Thoracic aorta (tissue), 2 donors: ENCODE data around the gene GRIK4. TPM values are rescaled to one million over a fixed set of nuclear protein-coding genes. Genes with fewer than 3 reads are reported as not detected.

Source experiments
- ATAC-seq: fragments of 150-250 bp; one replicate; pipeline ENCODE4 v1.8.0; 2017; ENCODE audit warnings: low read depth; ENCODE audit not compliant: insufficient number of reproducible peaks, low FRiP score
- DNase-seq: peaks from one replicate; pipeline ENCODE4 v3.0.0-alpha.2; 2020; ENCODE audit warnings: low spot score
- H3K27ac ChIP-seq, 2 donors: fragments of 200-600 bp; sonication (generic); 1 replicate in 1 of 2; 2 replicates in 1 of 2; pipeline ENCODE4 v1.5.1; 2016; ENCODE audit warnings: mild to moderate bottlenecking in 2 of 2, moderate library complexity in 2 of 2
- H3K27me3 ChIP-seq: fragments of 200-600 bp; sonication (generic); replicated peaks from 2 replicates; pipeline ENCODE4 v1.6.0; 2016; ENCODE audit warnings: mild to moderate bottlenecking; ENCODE audit not compliant: insufficient read depth
- H3K36me3 ChIP-seq: fragments of 200-600 bp; sonication (generic); one replicate; pipeline ENCODE4 v1.5.1; 2016
- H3K4me1 ChIP-seq, 2 donors: fragments of 200-600 bp; sonication (generic); 1 replicate in 1 of 2; 2 replicates in 1 of 2; pipeline versions ENCODE4 v1.5.1 to v1.6.0; 2016; ENCODE audit warnings: low read depth in 2 of 2, mild to moderate bottlenecking in 1 of 2; ENCODE audit not compliant: control insufficient read depth in 1 of 2
- H3K4me3 ChIP-seq: fragments of 200-600 bp; sonication (generic); 2 replicates; pipeline ENCODE4 v1.5.1; 2016; ENCODE audit warnings: mild to moderate bottlenecking
- H3K9me3 ChIP-seq: fragments of 200-600 bp; sonication (generic); 2 replicates; pipeline ENCODE4 v1.5.1; 2016
- total RNA-seq, 2 donors: library from RNA; depleted of rRNA; stranded (reverse); fragments of >200 nt; gene quantifications; one replicate each; pipeline versions ENCODE4 v1.1.0 to v1.2.3, GENCODE V29; 2016
- TF ChIP-seq, protein P1 (sequence below): fragments of 200-600 bp; sonication (generic); IDR thresholded peaks from one replicate; pipeline ENCODE4 v1.5.1; 2019; ENCODE audit warnings: antibody characterized with exemption

The GRIK4 gene
- total RNA-seq, 2 donors from 2014 or later, result not detected

DNA sequence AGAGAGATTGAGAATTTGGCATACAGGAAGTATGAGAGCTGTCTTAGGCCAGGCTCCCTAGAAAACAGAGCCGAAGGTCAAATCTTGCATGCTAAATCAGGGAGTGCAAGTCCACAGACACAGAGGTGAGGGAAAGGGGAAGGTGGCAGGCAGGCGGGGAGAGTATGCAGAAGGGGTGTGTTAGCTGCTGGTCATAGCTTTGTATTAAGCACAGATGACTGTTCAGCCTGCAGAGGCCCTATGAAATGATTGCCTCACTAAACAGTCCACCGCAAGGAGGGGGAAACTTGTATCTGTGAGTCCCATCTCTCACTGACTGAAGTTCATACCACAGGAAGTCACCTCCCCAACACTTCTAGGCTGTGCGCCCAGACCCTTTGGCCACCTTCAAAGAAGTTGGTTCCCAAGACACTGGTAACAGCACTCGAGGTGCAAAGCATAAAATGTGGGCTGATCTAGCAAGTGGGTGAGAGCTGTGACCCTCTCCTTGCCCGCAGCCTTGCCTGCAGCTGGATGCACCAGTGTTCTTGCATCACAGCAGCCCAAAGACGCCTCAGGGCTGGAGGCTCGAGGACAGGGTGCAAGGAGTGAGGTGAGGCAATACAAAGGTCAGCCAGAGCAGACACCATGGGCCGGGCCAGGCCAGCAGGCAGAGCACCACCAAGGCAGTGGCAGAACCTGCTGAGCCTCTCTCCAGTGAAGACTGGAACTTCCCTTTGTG, 397.1 kb downstream of the GRIK4 start:
- TF ChIP-seq, protein P1, sequence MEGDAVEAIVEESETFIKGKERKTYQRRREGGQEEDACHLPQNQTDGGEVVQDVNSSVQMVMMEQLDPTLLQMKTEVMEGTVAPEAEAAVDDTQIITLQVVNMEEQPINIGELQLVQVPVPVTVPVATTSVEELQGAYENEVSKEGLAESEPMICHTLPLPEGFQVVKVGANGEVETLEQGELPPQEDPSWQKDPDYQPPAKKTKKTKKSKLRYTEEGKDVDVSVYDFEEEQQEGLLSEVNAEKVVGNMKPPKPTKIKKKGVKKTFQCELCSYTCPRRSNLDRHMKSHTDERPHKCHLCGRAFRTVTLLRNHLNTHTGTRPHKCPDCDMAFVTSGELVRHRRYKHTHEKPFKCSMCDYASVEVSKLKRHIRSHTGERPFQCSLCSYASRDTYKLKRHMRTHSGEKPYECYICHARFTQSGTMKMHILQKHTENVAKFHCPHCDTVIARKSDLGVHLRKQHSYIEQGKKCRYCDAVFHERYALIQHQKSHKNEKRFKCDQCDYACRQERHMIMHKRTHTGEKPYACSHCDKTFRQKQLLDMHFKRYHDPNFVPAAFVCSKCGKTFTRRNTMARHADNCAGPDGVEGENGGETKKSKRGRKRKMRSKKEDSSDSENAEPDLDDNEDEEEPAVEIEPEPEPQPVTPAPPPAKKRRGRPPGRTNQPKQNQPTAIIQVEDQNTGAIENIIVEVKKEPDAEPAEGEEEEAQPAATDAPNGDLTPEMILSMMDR, result no peak
- no peak overlapping the region for H3K4me3 ChIP-seq
- ATAC-seq (no peak), DNase-seq (no peak)
- H3K9me3 ChIP-seq, result no peaks in the 10 kb centered on the region
- H3K36me3 ChIP-seq, result no peaks in the 10 kb centered on the region
- no peak overlapping the region for H3K27ac ChIP-seq
- no peaks in the 10 kb centered on the region for H3K4me1 ChIP-seq
- no peaks in the 10 kb centered on the region for H3K27me3 ChIP-seq

DNA sequence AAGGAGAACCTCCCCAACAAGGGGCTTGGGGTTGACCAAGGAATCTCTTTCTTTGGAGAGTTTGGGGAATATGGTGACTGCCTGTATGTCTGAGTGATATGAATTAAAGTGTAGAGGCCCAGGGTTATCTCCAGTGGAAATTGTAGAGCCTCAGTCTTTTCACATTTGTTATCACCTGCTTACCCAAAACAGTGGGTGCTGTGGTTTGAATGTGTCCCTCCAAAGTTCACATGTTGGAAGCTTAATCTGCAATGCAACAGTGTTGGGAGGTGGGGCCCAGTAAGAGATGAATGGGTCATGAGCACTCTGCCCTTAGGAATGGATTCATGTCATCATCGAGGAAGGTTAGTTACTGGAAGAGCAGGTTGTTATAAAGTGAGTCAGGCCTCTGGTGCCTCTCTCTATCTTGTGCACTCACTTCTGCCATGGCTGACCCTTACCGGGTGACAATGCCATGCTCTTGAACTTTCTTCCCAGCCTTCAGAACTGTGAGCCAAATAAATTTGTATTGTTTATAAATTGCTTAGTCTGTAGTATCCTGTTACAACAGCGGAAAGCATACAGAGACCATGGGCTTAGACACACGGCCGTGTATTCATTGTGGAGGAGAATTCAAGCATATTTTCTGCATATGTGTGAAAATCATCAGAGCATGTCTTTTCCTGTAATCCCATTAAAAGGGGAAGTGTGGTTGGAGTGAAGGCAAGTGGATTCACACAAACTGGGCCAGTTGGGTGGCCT, 398.3 kb downstream of the GRIK4 start:
- Histone ChIP-seq H3K4me1 (no peaks in the 10 kb centered on the region), H3K27ac (no peak overlapping the region), H3K27me3 (no peaks in the 10 kb centered on the region), H3K9me3 (no peaks in the 10 kb centered on the region), H3K4me3 (no peak overlapping the region), H3K36me3 (no peaks in the 10 kb centered on the region)
- ATAC-seq (no peak), DNase-seq (no peak)
- TF ChIP-seq, protein P1, result no peak

DNA sequence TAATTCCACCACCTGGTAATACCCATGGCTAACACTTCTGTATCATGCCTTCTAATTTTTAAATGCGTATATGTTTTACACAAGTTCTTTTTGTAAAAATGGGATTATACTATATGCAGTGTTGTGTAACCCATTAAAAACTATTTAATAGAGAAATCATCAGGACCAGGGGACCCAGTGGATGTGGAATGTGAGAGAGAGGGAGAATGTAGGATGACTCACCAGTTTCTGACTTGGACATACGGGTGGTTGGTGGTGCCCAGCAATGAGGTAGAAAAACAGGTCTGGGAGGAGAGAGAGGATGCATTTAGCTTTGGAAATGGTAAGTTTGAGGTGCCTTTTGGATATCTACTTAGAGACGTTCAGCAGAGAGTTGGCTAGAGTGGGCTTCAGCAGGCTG, 400.4 kb downstream of the GRIK4 start:
- DNase-seq (no peak), ATAC-seq (no peak)
- no peak overlapping the region for H3K27ac ChIP-seq
- no peaks in the 10 kb centered on the region for H3K4me1 ChIP-seq
- TF ChIP-seq, protein P1, result no peak
- no peaks in the 10 kb centered on the region for H3K27me3 ChIP-seq
- H3K4me3 ChIP-seq, result no peak overlapping the region
- no peaks in the 10 kb centered on the region for H3K36me3 ChIP-seq
- H3K9me3 ChIP-seq, result no peaks in the 10 kb centered on the region

DNA sequence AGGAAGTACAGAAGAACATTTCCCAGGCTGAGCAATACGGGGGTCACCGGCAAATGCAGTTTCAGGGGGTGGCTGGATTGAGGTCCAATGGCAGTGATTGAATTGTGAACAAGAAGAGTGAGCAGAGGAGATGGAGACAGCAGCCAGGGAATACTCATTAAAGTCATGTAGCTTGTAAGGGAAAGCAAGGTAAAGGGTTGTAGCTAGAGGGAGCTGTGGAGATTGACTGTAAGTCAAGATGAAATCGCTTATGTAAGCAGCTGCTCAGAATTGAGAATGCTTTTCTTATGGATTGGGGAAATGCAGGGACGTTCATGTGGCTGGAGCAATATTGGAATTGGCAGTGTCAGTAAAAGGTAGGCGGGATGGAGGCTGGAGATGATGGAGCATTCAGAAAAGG, 401.0 kb downstream of the GRIK4 start:
- TF ChIP-seq, protein P1, result no peak
- no peaks in the 10 kb centered on the region for H3K4me1 ChIP-seq
- DNase-seq, result no peak
- no peaks in the 10 kb centered on the region for H3K27me3 ChIP-seq
- no peak overlapping the region for H3K27ac ChIP-seq
- no peak overlapping the region for H3K4me3 ChIP-seq
- no peaks in the 10 kb centered on the region for H3K36me3 ChIP-seq
- H3K9me3 ChIP-seq, result no peaks in the 10 kb centered on the region
- ATAC-seq, result no peak

DNA sequence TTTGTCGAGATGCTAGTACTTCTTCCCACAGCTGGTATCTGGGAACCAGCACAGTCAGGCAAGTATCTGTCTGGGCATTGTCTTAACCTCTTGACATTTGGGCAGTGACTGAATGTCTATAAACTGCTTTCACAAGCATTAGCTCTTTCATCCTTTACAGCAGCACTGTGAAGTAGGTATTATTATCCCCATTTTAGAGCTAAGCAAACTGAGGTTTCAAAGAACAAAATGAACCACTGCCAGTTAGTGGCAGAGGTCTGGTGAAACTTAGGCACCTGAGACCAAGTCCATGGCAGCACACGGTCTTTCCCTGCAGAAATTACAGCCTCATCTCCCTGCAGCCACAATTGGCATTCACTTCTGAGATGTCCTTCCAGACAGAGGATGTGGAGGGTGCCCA, 401.4 kb downstream of the GRIK4 start:
- DNase-seq (no peak), ATAC-seq (no peak)
- H3K36me3 ChIP-seq, result no peaks in the 10 kb centered on the region
- H3K4me1 ChIP-seq, result no peaks in the 10 kb centered on the region
- TF ChIP-seq, protein P1, result no peak
- H3K9me3 ChIP-seq, result no peaks in the 10 kb centered on the region
- no peak overlapping the region for H3K27ac ChIP-seq
- no peaks in the 10 kb centered on the region for H3K27me3 ChIP-seq
- no peak overlapping the region for H3K4me3 ChIP-seq
